ENCODE measurements around the gene MICAL1.

Gene MICAL1

DNA sequence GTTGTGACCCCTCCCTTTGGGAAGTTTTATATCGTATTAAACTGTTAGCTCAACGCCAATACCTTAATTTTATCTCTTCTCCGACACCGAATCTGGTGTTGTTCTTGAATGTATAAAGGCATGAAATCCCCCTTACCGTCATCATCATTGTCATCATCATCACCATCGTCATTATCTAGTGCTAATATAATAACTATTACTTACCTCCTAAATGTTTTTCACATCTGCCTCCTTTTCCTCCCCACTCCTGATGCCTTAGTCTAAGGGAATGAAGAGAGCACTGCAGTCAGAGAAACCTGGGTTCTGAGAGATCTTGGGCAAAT is 28.1 kb upstream of the MICAL1 start:
- Histone ChIP-seq H2AFZ (ENCODE audit: low read length) (peak overlapping the region; percentile 81), H3K9me3 (ENCODE audit: insufficient read depth, low read depth, low read length) (no peaks in the 10 kb centered on the region), H3K27me3 (ENCODE audit: insufficient read depth, low read length, poor library complexity, severe bottlenecking) (no peaks in the 10 kb centered on the region), H3K79me2 (ENCODE audit: insufficient read depth, low read length) (peaks cover 41% of the 10 kb centered on the region), H3F3A (ENCODE audit: low read depth) (no peaks in the 10 kb centered on the region), H3K36me3 (ENCODE audit: insufficient read depth, low read length) (0 out of 2 replicates have a peak, but pooled peaks cover 4% of the 10 kb centered on the region), H3K9ac (ENCODE audit: low read depth, low read length, poor library complexity, severe bottlenecking) (peak overlapping the region; percentile 58), H3K4me2 (ENCODE audit: low read depth, low read length, poor library complexity, severe bottlenecking) (peak overlapping the region; percentile 76), H4K20me1 (ENCODE audit: insufficient read depth, low read length, poor library complexity, severe bottlenecking) (peaks cover 26% of the 10 kb centered on the region), H3K9me2 (replicated peaks; ENCODE audit: low read depth, low read length) (no peaks in the 10 kb centered on the region), H3K4me1 (ENCODE audit: insufficient read depth, low read length, poor library complexity, severe bottlenecking) (peaks cover 38% of the 10 kb centered on the region), H3K4me3 (ENCODE audit: low read length, poor library complexity, severe bottlenecking) (peak overlapping the region; percentile 76)
- TF ChIP-seq EZH2phosphoT487 (IDR thresholded peaks at IDR 0.05; ENCODE audit: borderline replicate concordance), result no peak
- TF ChIP-seq, protein P1, sequence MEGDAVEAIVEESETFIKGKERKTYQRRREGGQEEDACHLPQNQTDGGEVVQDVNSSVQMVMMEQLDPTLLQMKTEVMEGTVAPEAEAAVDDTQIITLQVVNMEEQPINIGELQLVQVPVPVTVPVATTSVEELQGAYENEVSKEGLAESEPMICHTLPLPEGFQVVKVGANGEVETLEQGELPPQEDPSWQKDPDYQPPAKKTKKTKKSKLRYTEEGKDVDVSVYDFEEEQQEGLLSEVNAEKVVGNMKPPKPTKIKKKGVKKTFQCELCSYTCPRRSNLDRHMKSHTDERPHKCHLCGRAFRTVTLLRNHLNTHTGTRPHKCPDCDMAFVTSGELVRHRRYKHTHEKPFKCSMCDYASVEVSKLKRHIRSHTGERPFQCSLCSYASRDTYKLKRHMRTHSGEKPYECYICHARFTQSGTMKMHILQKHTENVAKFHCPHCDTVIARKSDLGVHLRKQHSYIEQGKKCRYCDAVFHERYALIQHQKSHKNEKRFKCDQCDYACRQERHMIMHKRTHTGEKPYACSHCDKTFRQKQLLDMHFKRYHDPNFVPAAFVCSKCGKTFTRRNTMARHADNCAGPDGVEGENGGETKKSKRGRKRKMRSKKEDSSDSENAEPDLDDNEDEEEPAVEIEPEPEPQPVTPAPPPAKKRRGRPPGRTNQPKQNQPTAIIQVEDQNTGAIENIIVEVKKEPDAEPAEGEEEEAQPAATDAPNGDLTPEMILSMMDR (conservative IDR thresholded peaks at IDR 0.05; ENCODE audit: low read length), result no peak

DNA sequence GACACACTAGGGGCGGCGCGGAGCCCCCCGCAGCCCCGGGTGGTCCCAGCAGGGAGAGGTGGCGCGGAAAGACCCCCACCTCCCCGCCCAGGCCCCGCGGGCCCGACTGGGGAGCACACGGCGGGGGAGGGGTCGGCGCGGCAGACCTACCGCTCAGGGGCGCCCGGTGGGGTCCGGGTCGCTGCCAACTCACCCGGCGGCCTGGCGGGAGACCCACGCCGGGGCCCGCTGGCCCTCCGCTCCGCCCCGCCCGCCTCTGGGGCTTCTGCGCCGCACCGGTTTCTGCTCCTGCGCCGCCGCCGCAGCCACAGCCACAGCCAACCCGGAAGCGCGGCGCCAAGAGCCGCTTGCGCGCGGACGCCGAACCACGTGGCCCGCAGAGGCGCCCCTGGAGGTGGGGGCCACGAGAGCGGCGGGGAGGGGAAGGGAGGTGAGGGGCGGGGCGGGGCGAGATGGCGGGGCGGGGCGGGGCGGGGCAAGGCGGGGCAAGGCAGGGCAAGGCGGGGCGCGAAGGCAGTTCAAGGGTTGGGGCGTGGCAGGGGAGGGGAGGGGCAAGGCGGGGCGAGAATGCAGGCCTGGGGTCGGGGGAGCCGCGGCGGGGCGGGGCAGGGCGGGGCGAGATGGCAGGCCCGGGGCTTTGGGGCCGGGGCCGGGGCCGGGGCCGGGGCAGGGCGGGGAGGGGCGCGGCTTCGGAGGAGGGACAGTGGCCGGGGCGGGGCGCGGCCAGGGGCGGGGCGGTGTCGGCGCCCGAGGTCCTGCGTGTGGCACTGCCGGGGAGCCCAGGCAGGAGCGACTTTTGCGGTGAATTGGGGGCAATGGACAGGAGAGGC is 27.5 kb upstream of the MICAL1 start, which contains the start of gene ZBTB24:
Gene ZBTB24 (minus strand): TSS at position 315 of the 830 bp plus-strand sequence. CDS start 1,193 bp downstream, outside the sequence.
- Histone ChIP-seq H3K9ac (ENCODE audit: low read depth, low read length, poor library complexity, severe bottlenecking) (peak within 1 kb of the TSS; percentile 95), H3K27me3 (ENCODE audit: insufficient read depth, low read length, poor library complexity, severe bottlenecking) (no peaks in the 10 kb centered on the region), H3K9me3 (ENCODE audit: insufficient read depth, low read depth, low read length) (no peaks in the 10 kb centered on the region), H3K4me2 (ENCODE audit: low read depth, low read length, poor library complexity, severe bottlenecking) (peak within 1 kb of the TSS; percentile 88), H4K20me1 (ENCODE audit: insufficient read depth, low read length, poor library complexity, severe bottlenecking) (peaks cover 32% of the 10 kb centered on the region), H3K9me2 (replicated peaks; ENCODE audit: low read depth, low read length) (no peaks in the 10 kb centered on the region), H3K4me3 (ENCODE audit: low read length, poor library complexity, severe bottlenecking) (peak within 1 kb of the TSS; percentile 93), H2AFZ (ENCODE audit: low read length) (peak within 1 kb of the TSS; percentile 87), H3K36me3 (ENCODE audit: insufficient read depth, low read length) (0 out of 2 replicates have a peak, but pooled peaks cover 4% of the 10 kb centered on the region), H3K79me2 (ENCODE audit: insufficient read depth, low read length) (peaks cover 46% of the 10 kb centered on the region), H3K4me1 (ENCODE audit: insufficient read depth, low read length, poor library complexity, severe bottlenecking) (peaks cover 43% of the 10 kb centered on the region), H3F3A (ENCODE audit: low read depth) (no peaks in the 10 kb centered on the region)
- no peak for TF ChIP-seq EZH2phosphoT487 (IDR thresholded peaks at IDR 0.05; ENCODE audit: borderline replicate concordance)
- TF ChIP-seq, protein P1 (conservative IDR thresholded peaks at IDR 0.05; ENCODE audit: low read length), result no peak

DNA sequence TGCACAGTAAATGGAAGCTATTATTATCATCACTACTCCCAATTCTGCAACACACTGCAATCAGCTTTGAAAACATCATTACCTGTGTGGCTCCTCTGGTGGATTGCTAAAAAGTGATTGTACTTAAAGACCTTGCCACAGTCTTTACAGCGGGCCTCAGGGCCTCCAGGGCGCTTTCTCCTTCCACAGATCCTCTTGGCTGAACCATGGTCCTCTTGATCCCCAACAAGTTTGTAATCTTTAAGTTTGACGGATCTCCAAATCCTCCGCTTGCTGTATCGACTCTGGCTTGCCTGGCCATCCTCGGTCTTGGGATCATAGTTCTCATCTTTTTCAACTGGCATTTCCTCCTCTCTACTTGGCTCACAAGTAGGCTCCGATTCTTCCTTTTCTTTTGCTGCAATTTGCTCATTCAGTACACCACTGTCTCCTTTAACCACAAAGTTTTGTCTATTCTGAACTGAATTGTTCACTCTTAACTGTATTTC is 25.5 kb upstream of the MICAL1 start:
- Histone ChIP-seq H3K27me3 (ENCODE audit: insufficient read depth, low read length, poor library complexity, severe bottlenecking) (no peaks in the 10 kb centered on the region), H3K9ac (ENCODE audit: low read depth, low read length, poor library complexity, severe bottlenecking) (peak overlapping the region; percentile 95), H3K4me3 (ENCODE audit: low read length, poor library complexity, severe bottlenecking) (peak overlapping the region; percentile 93), H4K20me1 (ENCODE audit: insufficient read depth, low read length, poor library complexity, severe bottlenecking) (peaks cover 52% of the 10 kb centered on the region), H3K4me1 (ENCODE audit: insufficient read depth, low read length, poor library complexity, severe bottlenecking) (peaks cover 62% of the 10 kb centered on the region), H3K9me2 (replicated peaks; ENCODE audit: low read depth, low read length) (no peaks in the 10 kb centered on the region), H3F3A (ENCODE audit: low read depth) (no peaks in the 10 kb centered on the region), H3K9me3 (ENCODE audit: insufficient read depth, low read depth, low read length) (no peaks in the 10 kb centered on the region), H3K36me3 (ENCODE audit: insufficient read depth, low read length) (0 out of 2 replicates have a peak, but pooled peaks cover 4% of the 10 kb centered on the region), H3K4me2 (ENCODE audit: low read depth, low read length, poor library complexity, severe bottlenecking) (peak overlapping the region; percentile 88), H3K79me2 (ENCODE audit: insufficient read depth, low read length) (peaks cover 67% of the 10 kb centered on the region), H2AFZ (ENCODE audit: low read length) (no peak overlapping the region)
- TF ChIP-seq EZH2phosphoT487 (IDR thresholded peaks at IDR 0.05; ENCODE audit: borderline replicate concordance), result no peak
- TF ChIP-seq, protein P1 (conservative IDR thresholded peaks at IDR 0.05; ENCODE audit: low read length), result no peak

Measured in Loucy (cell line).